ENCODE data around the gene BGN.

Gene BGN

GRCh38 chrX:153485396-153486080 is 9.2 kb upstream of the BGN start:
- DNase-seq (ENCODE audit: low read depth) = no peak

- DNase-seq (ENCODE audit: low read depth) = no peak
These were observed 8.6 kb upstream of the BGN start for GRCh38 chrX:153486171-153486570.

GRCh38 chrX:153487590-153488071 is 7.1 kb upstream of the BGN start:
- DNase-seq (ENCODE audit: low read depth) = no peak

- no peak for DNase-seq (ENCODE audit: low read depth)
These were observed 6.4 kb upstream of the BGN start for GRCh38 chrX:153488231-153488914.

- no peak for DNase-seq (ENCODE audit: low read depth)
These were observed 4.4 kb upstream of the BGN start for GRCh38 chrX:153490217-153490930.

GRCh38 chrX:153491351-153491914 is 3.3 kb upstream of the BGN start:
- no peak for DNase-seq (ENCODE audit: low read depth)

GRCh38 chrX:153491918-153492317 is 2.9 kb upstream of the BGN start:
- DNase-seq (ENCODE audit: low read depth) = no peak

GRCh38 chrX:153492543-153492942 is 2.2 kb upstream of the BGN start:
- no peak for DNase-seq (ENCODE audit: low read depth)

- DNase-seq (ENCODE audit: low read depth) = no peak
These were observed 1.7 kb upstream of the BGN start for GRCh38 chrX:153493085-153493484.

- no peak for DNase-seq (ENCODE audit: low read depth)
These were observed 719 bp upstream of the BGN start for GRCh38 chrX:153494061-153494460.

- DNase-seq (ENCODE audit: low read depth) = peak; percentile 57
These were observed 577 bp downstream of the BGN start for GRCh38 chrX:153495362-153495751.

GRCh38 chrX:153495903-153496589 is 1.3 kb downstream of the BGN start:
- DNase-seq (ENCODE audit: low read depth) = no peak

- DNase-seq (ENCODE audit: low read depth) = no peak
These were observed 1.8 kb downstream of the BGN start for GRCh38 chrX:153496590-153496959.

GRCh38 chrX:153498453-153498852 is 3.7 kb downstream of the BGN start:
- DNase-seq (ENCODE audit: low read depth) = no peak

- no peak for DNase-seq (ENCODE audit: low read depth)
These were observed 4.6 kb downstream of the BGN start for GRCh38 chrX:153499341-153499740.

GRCh38 chrX:153499876-153500275 is 5.1 kb downstream of the BGN start:
- DNase-seq (ENCODE audit: low read depth) = no peak

- no peak for DNase-seq (ENCODE audit: low read depth)
These were observed 6.0 kb downstream of the BGN start for GRCh38 chrX:153500676-153501280.

- no peak for DNase-seq (ENCODE audit: low read depth)
These were observed 6.8 kb downstream of the BGN start for GRCh38 chrX:153501530-153501929.

- no peak for DNase-seq (ENCODE audit: low read depth)
These were observed 7.4 kb downstream of the BGN start for GRCh38 chrX:153502131-153502530.

- no peak for DNase-seq (ENCODE audit: low read depth)
These were observed 8.0 kb downstream of the BGN start for GRCh38 chrX:153502796-153503195.

- no peak for DNase-seq (ENCODE audit: low read depth)
These were observed 9.8 kb downstream of the BGN start for GRCh38 chrX:153504445-153505016.
